HEK293T (cell line): ENCODE data around the gene UNC5B.

ENCODE experiments used
- BHLHE40 ChIP-seq: fragments of 450-650 bp; IDR thresholded peaks from 2 replicates; pipeline ENCODE4 v1.6.1; 2016; ENCODE audit warnings: mild to moderate bottlenecking, moderate library complexity, borderline replicate concordance
- CTBP1 ChIP-seq: fragments of 450-650 bp; IDR thresholded peaks from 2 replicates; pipeline ENCODE4 v1.6.1; 2016; ENCODE audit warnings: borderline replicate concordance
- ELF4 ChIP-seq: fragments of 450-650 bp; IDR thresholded peaks from 2 replicates; pipeline ENCODE4 v1.6.1; 2017; ENCODE audit warnings: antibody characterized with exemption
- FOXA1 ChIP-seq: fragments of 450-650 bp; IDR thresholded peaks from 2 replicates; pipeline ENCODE4 v1.6.1; 2016; ENCODE audit warnings: mild to moderate bottlenecking
- FOXK2 ChIP-seq: fragments of 450-650 bp; IDR thresholded peaks from 2 replicates; pipeline ENCODE4 v1.6.1; 2016; ENCODE audit warnings: mild to moderate bottlenecking
- FOXM1 ChIP-seq: fragments of 450-650 bp; IDR thresholded peaks from 2 replicates; pipeline ENCODE4 v1.6.1; 2017; ENCODE audit warnings: mild to moderate bottlenecking, borderline replicate concordance
- LEF1 ChIP-seq: fragments of 450-650 bp; IDR thresholded peaks from 2 replicates; pipeline ENCODE4 v1.6.1; 2017; ENCODE audit warnings: mild to moderate bottlenecking, borderline replicate concordance
- SP1 ChIP-seq: fragments of 450-650 bp; IDR thresholded peaks from 2 replicates; pipeline ENCODE4 v1.6.1; 2017
- SUZ12 ChIP-seq: fragments of 450-650 bp; IDR thresholded peaks from 2 replicates; pipeline ENCODE4 v1.6.1; 2016; ENCODE audit warnings: mild to moderate bottlenecking
- TARDBP ChIP-seq: fragments of 450-650 bp; IDR thresholded peaks from 2 replicates; pipeline ENCODE4 v1.6.1; 2016
- ZNF384 ChIP-seq: fragments of 450-650 bp; IDR thresholded peaks from 2 replicates; pipeline ENCODE4 v1.6.1; 2016
- TF ChIP-seq, protein P1 (sequence below): fragments of 450-650 bp; IDR thresholded peaks from 2 replicates; pipeline ENCODE4 v1.6.1; 2016

DNA sequence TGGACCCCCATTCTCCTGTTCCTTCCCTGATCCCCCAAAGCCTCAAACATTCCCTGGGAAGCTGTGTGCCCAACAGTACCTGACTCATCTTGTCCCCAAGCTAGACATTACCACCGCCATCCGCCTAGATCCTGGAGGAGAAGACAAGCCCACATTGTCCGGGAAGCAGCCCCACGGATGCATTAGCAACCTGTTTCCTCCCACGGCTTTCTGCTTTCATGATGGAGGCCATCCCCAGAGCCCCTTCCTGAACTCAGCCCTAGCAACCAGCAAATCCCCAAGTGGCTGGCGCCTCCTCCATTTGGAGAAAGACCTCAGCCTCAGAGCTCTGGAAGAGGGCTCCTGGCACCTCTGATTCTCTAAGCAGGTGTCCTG lies 104.4 kb downstream of the UNC5B start:
- TF ChIP-seq TARDBP (no peak), FOXK2 (no peak), SP1 (no peak), ZNF384 (no peak), BHLHE40 (no peak), ELF4 (no peak), LEF1 (no peak), SUZ12 (no peak), FOXA1 (no peak), FOXM1 (no peak), CTBP1 (no peak)
- TF ChIP-seq, protein P1, sequence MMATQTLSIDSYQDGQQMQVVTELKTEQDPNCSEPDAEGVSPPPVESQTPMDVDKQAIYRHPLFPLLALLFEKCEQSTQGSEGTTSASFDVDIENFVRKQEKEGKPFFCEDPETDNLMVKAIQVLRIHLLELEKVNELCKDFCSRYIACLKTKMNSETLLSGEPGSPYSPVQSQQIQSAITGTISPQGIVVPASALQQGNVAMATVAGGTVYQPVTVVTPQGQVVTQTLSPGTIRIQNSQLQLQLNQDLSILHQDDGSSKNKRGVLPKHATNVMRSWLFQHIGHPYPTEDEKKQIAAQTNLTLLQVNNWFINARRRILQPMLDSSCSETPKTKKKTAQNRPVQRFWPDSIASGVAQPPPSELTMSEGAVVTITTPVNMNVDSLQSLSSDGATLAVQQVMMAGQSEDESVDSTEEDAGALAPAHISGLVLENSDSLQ = no peak
